Measurements from ENCODE around the gene ERMAP.

The ERMAP gene

DNA sequence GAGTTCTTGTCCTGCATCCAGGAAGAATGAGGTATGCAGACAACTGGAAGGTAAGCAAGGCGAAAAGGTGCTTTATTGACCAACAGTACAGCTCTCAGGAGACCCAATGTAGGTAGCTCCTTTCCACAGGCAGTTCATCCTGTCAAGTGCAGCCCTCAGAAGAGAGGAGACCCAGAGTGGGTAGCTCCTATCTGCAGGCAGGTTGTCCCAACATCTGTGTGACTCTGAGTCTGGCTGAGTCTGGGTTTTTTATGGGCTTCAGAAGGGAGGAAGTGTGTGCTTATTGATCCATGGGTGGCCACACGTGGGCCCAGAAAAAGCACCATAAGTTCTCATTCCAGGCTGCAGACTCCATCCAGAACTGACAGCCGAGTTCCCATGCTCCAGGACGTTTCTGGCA is 63.5 kb downstream of the ERMAP start:
- no peak for DNase-seq

DNA sequence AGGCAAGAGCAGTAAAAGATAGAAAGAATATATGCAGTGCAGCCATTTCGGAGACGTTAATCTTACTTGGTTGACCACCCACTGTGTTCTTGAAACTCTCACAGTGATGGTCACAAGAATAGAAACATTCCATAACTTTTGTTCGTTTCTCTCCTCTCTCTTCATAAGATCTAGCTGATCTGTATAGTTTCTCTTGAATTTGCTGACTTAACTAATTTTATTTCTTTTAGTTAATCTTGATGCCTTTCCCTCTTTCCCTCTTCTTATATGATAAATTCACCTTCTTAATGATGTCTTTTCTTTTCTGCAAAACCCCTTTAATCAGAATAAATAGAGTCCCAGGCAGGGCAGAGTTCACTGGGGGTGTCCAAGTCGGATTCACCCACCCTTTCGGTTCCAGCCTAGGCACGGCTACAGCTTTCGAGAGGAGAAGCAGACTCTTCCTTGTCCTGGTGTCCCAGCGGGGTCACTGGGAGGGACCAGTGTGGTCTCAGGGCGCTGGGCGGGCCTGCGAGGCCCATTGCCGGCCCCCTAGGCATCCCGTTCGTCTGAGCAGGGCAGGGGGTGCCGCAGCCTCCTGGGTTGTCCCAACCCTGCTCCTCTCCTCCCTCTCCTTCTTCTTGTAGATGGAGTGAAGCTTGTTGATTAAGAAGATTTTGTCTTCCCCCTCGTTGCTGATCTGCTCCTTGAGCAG is 69.3 kb downstream of the ERMAP start:
- DNase-seq, result no peak

DNA sequence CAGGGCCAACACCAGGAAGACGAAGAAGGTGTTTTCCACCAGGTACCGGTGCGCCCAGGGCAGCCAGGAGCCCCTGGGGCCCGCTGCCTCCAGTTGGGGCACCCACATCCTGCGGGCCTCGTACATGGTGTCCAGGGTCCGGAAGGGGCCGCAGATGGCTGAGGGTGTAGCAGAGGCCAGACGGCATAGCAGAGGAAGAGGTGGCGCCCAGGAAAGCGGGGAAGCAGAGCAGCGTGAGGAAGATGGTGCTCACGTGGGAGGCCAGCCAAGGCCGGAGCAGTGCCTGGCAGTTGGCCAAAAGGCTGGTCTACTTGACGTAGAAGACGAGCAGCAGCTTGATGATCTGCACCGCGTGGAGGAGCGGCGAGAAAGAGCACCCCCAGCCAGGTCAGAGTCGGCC is 69.9 kb downstream of the ERMAP start:
- no peak for DNase-seq

DNA sequence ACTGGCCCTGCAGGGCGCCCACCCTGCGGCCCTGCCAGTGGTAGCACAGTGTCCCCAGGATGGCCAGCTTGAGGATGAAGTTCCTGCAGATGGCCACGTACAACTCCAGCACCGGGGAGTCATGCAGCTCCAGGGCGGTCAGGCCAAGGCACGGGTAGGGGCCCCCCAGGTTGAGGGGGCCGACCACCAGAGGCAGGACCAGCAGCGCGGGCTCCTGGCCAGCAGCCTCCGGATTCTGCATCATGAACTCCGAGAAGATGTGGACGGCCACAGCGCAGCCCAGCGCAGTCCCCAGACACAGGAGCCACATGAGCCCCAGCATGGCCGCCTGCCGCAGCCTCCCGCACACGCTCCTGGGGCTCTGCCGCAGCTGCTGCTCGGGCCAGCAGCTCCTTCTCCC is 70.4 kb downstream of the ERMAP start:
- DNase-seq, result no peak

DNA sequence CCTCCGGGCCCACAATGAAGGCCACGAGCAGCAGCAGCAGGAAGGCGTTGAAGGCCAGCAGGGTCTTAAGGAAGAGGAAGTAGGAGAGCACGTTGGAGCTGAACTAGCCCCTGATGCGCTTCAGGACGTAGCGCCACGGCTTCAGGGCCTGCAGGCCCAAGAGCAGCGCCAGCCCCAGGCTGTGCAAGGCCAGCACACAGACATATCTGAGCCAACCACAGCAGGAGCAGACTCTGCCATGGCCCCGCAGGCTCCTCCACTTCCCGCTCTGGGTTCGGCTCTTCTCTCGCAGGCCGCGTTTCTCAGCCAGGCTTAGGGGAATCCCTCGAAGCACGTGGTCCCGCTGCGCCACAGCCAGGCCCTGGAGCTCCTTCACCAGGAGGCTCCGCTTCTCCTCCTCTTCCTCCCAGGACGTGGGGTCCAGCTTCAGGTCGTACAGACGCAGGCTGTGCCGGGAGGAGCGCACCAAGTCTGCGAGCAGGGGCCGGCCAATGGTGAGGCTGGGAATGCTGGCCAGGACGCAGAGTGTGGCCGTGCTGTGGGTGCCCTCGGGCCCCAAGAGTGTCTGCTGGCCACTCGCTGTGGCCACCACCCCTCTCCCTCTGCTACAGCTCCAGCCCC is 71.2 kb downstream of the ERMAP start:
- DNase-seq, result no peak

DNA sequence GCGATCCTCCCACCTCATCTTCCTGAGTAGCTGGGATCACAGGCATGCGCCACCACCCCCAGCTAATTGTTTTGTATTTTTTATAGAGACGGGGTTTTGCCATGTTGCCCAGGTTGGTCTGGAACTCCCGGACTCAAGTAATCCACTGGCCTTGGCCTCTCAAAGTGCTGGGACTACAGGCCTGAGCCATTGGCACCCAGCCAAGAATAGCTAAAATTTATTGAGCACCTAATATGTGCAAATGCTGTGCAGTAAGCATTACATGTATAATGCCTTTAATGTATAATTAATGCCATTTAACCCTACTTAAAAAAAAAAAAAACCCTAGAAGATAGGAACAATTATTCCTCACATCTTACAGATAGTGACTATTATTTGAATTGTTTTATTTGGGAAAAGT is 72.3 kb downstream of the ERMAP start:
- no peak for DNase-seq

DNA sequence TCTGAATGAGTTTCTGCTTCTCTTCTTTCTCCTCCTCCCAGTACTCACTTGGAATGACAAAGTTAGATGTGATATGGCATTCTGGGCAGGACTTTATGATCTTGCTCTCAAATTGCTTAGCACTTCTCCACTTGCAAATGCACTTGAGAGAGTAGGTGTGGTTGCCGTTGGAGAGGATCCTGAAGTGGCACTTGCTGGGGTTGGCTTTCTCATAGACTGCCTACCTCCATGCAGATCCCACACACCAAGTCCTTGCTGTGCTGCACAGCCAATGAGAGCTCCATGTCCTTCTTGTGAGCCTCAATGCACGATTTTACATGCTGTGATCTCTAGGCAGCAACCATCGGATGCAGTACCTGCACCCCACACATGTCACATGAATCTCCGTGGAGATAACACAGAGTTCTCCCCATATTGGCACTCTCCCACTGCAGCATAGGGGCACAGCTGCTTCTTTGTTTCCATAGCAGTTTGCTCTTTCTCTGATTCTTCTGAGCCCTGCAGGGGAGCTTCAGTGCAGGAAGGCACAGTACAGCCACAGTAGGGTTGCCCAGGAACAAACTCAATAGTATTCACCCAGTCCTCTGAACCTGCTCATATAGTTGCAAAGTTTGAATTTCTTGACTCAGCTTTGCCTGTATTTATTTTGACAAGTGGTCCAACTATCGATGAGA is 74.7 kb downstream of the ERMAP start:
- DNase-seq, result no peak
